ENCODE results near the gene GOLGA6A. TPM values are rescaled to one million over a fixed set of nuclear protein-coding genes. Genes with fewer than 3 reads are reported as not detected.

Gene GOLGA6A
- total RNA-seq, 2 experiments from 2014 or later: 0.16 to 0.42 TPM

DNA sequence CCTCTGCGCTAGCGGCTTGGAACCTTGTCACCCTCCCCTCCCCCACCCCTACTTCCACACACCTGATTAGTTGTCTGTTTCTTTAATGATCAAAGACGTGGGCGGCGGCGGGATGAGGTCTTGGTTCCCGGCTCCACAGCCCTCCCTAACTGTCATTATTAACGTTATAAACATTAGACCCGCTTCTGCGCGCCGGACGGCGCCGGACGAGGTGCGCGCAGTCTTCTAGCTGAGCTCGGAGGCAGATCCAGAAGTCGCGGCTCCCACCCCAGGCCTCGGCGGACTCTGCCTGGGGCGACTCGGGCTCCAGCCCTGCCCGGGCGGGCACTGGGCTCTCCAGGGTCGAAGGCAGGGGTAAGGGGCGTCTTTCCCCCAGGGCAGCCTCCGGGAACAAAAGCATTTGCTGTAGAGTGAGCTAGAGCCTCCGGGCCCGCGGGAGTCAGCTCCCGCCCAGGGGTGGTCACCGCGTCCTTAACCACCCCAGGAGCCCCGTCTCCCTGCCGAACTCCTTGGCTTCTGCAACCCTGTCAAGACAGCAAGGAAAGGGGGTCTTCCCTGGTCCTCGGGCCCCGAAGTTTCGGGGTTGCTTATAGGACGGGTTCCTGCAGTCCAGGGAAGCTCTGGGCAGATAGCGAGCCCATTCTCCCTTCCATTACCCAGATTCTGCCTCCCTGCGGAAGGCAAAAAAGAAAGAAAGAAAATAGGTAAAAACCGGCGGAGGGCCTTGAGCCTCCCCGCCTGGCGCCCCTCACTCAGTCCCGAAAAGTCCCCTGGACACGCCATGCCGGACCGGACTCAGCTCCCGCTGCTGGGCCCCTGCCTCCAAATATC is 45.8 kb upstream of the GOLGA6A start:
- H3K4me3 Mint-ChIP-seq: peak overlapping the region; percentile 48
- POLR2A ChIA-PET: no interaction called here
- peak; percentile 19 for ATAC-seq (ENCODE audit: poor library complexity)

DNA sequence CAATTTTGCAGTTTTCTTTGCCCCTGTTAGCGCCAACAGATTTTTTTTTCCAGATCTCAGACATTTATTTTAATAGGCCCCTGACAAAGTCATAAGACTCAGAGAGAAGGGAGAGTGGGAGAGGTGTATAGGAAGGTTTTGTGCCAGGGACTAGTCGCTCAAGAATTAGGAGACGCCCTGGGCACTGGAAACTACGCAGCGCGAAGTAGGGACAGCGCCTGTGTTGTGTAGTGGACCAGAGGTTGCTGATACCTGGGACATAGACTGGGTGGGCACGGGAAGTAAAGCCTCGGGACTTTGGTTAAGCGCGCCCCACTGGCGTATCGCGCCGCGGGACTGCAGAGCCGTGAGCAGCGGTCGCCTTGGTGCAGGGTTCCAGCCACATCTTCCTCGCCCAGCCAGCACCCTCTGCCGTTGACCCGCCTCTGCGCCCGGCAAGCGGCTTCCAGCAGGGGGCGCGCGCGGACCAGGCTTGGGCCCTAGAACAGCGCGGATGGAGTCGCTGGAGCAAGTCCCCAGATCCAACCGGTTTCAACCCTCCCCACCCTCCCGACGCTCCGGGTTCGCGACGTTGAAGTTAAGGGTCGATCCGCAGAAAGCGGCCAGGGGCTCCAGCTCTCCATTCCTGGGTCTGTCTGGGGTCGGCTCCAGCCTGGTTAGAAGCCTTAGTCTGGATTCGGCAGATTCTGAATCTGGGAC is 45.1 kb upstream of the GOLGA6A start:
- peak overlapping the region; percentile 48 for H3K4me3 Mint-ChIP-seq
- DNase-seq: peak; percentile 67 to 88 (median 78)
- H3K4me1 ChIP-seq (ENCODE audit: insufficient read depth, low read length): peaks cover 26% of the 10 kb centered on the region
- H3K27me3 Mint-ChIP-seq: peaks cover 95% of the 10 kb centered on the region
- ATAC-seq (ENCODE audit: poor library complexity): peak; percentile 92
- no peaks in the 10 kb centered on the region for H3K36me3 Mint-ChIP-seq (ENCODE audit: low read depth)
- no peaks in the 10 kb centered on the region for H3K9me3 Mint-ChIP-seq
- peak overlapping the region; percentile 7 for H3K4me3 ChIP-seq (ENCODE audit: low read length)
- H3K27me3 ChIP-seq (ENCODE audit: control insufficient read depth in 1 of 2, insufficient read depth in 2 of 2, low read length in 2 of 2): peaks cover 59 to 64% of the 10 kb centered on the region in 2 experiments
- H3K9me3 ChIP-seq (ENCODE audit: control insufficient read depth in 1 of 2, insufficient read depth in 1 of 2, low read length in 2 of 2): peaks cover 0 to 13% of the 10 kb centered on the region in 2 experiments
- TF ChIP-seq, protein P1, sequence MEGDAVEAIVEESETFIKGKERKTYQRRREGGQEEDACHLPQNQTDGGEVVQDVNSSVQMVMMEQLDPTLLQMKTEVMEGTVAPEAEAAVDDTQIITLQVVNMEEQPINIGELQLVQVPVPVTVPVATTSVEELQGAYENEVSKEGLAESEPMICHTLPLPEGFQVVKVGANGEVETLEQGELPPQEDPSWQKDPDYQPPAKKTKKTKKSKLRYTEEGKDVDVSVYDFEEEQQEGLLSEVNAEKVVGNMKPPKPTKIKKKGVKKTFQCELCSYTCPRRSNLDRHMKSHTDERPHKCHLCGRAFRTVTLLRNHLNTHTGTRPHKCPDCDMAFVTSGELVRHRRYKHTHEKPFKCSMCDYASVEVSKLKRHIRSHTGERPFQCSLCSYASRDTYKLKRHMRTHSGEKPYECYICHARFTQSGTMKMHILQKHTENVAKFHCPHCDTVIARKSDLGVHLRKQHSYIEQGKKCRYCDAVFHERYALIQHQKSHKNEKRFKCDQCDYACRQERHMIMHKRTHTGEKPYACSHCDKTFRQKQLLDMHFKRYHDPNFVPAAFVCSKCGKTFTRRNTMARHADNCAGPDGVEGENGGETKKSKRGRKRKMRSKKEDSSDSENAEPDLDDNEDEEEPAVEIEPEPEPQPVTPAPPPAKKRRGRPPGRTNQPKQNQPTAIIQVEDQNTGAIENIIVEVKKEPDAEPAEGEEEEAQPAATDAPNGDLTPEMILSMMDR (IDR thresholded peaks at IDR 0.05): peak; percentile 96
- H3K27ac ChIP-seq (ENCODE audit: low read depth in 1 of 2, low read length in 2 of 2): no peak overlapping the region
- ChIA-PET POLR2A (no interaction called here), CTCF (no interaction called here)
- no peaks in the 10 kb centered on the region for H3K36me3 ChIP-seq (ENCODE audit: insufficient read depth, low read length)
- H3K4me1 Mint-ChIP-seq (ENCODE audit: low read depth): peaks cover 25% of the 10 kb centered on the region
- no peak overlapping the region for H3K27ac Mint-ChIP-seq
- intact Hi-C loops (cut with DNase I, micrococcal nuclease): loop anchor here (1.0 to 5.0 kb wide), 4 partner anchors 155 to 195 kb away; no protein-coding TSS in a partner anchor

More for the DNA sequence above, 45.8 kb upstream of the GOLGA6A start:
- H3K27ac Mint-ChIP-seq: no peak overlapping the region
- peaks cover 26% of the 10 kb centered on the region for H3K4me1 ChIP-seq (ENCODE audit: insufficient read depth, low read length)
- no peaks in the 10 kb centered on the region for H3K9me3 Mint-ChIP-seq
- TF ChIP-seq, protein P1 (IDR thresholded peaks at IDR 0.05): no peak
- peak overlapping the region; percentile 7 for H3K4me3 ChIP-seq (ENCODE audit: low read length)
- peaks cover 0 to 18% of the 10 kb centered on the region in 2 experiments for H3K9me3 ChIP-seq (ENCODE audit: control insufficient read depth in 1 of 2, insufficient read depth in 1 of 2, low read length in 2 of 2)
- H3K27ac ChIP-seq (ENCODE audit: low read depth in 1 of 2, low read length in 2 of 2): no peak overlapping the region
- CTCF ChIA-PET: no interaction called here
- peaks cover 25% of the 10 kb centered on the region for H3K4me1 Mint-ChIP-seq (ENCODE audit: low read depth)
- intact Hi-C loops (cut with DNase I, micrococcal nuclease): loop anchor here (1.0 to 5.0 kb wide), 4 partner anchors 156 to 194 kb away; no protein-coding TSS in a partner anchor
- H3K36me3 ChIP-seq (ENCODE audit: insufficient read depth, low read length): no peaks in the 10 kb centered on the region
- H3K36me3 Mint-ChIP-seq (ENCODE audit: low read depth): no peaks in the 10 kb centered on the region
- H3K27me3 ChIP-seq (ENCODE audit: control insufficient read depth in 1 of 2, insufficient read depth in 2 of 2, low read length in 2 of 2): peaks cover 66 to 71% of the 10 kb centered on the region in 2 experiments
- peaks cover 94% of the 10 kb centered on the region for H3K27me3 Mint-ChIP-seq
- no peak for DNase-seq

DNA sequence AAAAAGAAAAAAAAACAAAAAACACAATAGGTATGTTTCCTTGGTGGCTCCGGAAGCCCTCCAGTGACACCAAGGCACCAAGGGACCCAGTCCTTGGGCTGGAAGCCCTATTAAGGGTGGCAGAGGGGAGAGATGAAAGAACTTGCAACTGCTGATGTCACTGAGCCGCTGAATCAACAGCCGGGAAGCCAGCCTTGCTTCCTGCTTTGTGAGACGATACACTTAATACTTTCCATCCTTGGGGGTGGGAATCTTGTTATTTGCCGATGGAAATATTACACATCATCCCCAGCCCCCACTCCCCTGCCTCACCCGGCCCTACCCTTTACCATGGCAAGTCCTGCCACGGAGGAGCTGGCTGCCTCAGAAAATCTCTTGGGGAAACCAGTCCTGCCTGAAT is 42.4 kb upstream of the GOLGA6A start:
- no peak overlapping the region for H3K4me3 ChIP-seq (ENCODE audit: low read length)
- peaks cover 42 to 44% of the 10 kb centered on the region in 2 experiments for H3K27me3 ChIP-seq (ENCODE audit: control insufficient read depth in 1 of 2, insufficient read depth in 2 of 2, low read length in 2 of 2)
- ATAC-seq (ENCODE audit: poor library complexity): no peak
- no peak for DNase-seq
- Mint-ChIP-seq H3K9me3 (no peaks in the 10 kb centered on the region), H3K4me1 (ENCODE audit: low read depth) (peaks cover 9% of the 10 kb centered on the region), H3K36me3 (ENCODE audit: low read depth) (no peaks in the 10 kb centered on the region), H3K4me3 (no peak overlapping the region), H3K27me3 (peaks cover 91% of the 10 kb centered on the region), H3K27ac (no peak overlapping the region)
- ChIA-PET CTCF (no interaction called here), POLR2A (no interaction called here)
- intact Hi-C loops (cut with DNase I, micrococcal nuclease): loop anchor here (5.0 kb wide), 2 partner anchors 152 to 178 kb away; no protein-coding TSS in a partner anchor
- peaks cover 24% of the 10 kb centered on the region for H3K4me1 ChIP-seq (ENCODE audit: insufficient read depth, low read length)
- TF ChIP-seq, protein P1 (IDR thresholded peaks at IDR 0.05): no peak
- H3K36me3 ChIP-seq (ENCODE audit: insufficient read depth, low read length): no peaks in the 10 kb centered on the region
- H3K9me3 ChIP-seq (ENCODE audit: control insufficient read depth in 1 of 2, insufficient read depth in 1 of 2, low read length in 2 of 2): peaks cover 0 to 13% of the 10 kb centered on the region in 2 experiments
- H3K27ac ChIP-seq (ENCODE audit: low read depth in 1 of 2, low read length in 2 of 2): no peak overlapping the region
